Neural progenitor cell (in vitro differentiated cells): Measurements from ENCODE around the gene MPZL1.

ENCODE experiments used
- EZH2 ChIP-seq: fragments of 200-600 bp; sonication (generic); IDR thresholded peaks from 2 replicates; pipeline ENCODE4 v1.6.1; 2017; ENCODE audit warnings: antibody characterized with exemption, mild to moderate bottlenecking, moderate library complexity
- EZH2phosphoT487 ChIP-seq: fragments of 200-600 bp; sonication (generic); IDR thresholded peaks from 2 replicates; pipeline ENCODE4 v1.6.1; 2017; ENCODE audit warnings: antibody characterized with exemption
- TF ChIP-seq, protein P1 (sequence below): fragments of 200-600 bp; sonication (generic); IDR thresholded peaks from 2 replicates; pipeline ENCODE4 v1.5.1; 2017; ENCODE audit warnings: antibody characterized with exemption, mild to moderate bottlenecking

DNA sequence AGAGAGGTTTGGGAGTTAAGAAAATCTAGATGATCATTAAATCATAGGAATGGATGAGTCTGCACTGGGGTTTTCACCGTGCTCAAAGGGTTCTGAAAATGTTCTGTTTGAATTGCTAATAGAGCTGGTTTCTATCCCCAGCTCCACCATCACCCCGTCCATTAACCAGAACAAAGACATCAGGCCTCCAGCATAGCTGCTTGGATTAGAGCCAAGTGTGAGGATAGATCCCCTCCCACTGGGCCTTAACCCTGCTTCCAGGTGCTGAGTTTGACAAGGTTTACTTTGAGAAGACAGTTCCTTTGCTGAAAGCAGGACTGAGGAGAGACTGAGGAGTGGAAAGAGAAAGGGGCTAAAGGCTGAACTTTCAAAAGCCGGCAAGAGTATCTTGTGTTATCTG is 48.3 kb downstream of the MPZL1 start:
- TF ChIP-seq, protein P1, sequence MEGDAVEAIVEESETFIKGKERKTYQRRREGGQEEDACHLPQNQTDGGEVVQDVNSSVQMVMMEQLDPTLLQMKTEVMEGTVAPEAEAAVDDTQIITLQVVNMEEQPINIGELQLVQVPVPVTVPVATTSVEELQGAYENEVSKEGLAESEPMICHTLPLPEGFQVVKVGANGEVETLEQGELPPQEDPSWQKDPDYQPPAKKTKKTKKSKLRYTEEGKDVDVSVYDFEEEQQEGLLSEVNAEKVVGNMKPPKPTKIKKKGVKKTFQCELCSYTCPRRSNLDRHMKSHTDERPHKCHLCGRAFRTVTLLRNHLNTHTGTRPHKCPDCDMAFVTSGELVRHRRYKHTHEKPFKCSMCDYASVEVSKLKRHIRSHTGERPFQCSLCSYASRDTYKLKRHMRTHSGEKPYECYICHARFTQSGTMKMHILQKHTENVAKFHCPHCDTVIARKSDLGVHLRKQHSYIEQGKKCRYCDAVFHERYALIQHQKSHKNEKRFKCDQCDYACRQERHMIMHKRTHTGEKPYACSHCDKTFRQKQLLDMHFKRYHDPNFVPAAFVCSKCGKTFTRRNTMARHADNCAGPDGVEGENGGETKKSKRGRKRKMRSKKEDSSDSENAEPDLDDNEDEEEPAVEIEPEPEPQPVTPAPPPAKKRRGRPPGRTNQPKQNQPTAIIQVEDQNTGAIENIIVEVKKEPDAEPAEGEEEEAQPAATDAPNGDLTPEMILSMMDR: no peak
- TF ChIP-seq EZH2 (no peak), EZH2phosphoT487 (no peak)
